Measurements from ENCODE around the gene LRP1B.

- TF ChIP-seq POLR2A (IDR thresholded peaks at IDR 0.05): no peak
- no peak for TF ChIP-seq CTCF (IDR thresholded peaks at IDR 0.05)
Measured at GRCh38 chr2:140975237-140975636, 1155.6 kb downstream of the LRP1B start.

All from Peyer's patch (tissue), 4 donors.